ENCODE data around the gene TRMT10B.

TRMT10B gene

DNA sequence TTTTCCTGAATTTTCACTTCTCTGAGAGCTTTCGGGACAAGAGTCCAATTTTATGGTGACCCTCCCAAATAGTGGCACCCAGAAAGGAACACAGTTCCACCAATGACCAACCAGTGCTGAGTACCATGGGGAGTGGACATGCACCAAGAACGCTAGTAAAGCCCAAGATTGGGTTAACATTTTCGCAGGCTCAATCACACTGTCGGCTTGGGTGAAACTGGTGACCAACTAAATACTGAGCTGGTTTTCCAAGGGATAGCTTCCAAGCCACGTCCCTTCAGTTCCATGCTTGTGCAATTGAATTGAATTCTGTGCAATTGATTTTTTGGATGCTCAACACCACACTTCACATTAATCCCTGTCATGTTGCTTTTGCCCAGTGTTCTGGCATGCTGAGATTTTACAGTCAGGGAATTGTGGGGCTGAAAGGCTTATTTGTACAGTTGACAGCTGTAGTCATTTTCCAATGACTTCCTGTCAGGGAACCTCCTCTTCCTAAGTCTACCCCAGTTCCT, 37.6 kb upstream of the TRMT10B start:
- Mint-ChIP-seq H3K9me3 (no peaks in the 10 kb centered on the region), H3K27ac (peak overlapping the region; percentile 17), H3K4me1 (no peaks in the 10 kb centered on the region), H3K27me3 (ENCODE audit: low read depth, poor library complexity) (peaks cover 12% of the 10 kb centered on the region), H3K36me3 (ENCODE audit: low read depth) (no peaks in the 10 kb centered on the region), H3K4me3 (no peak overlapping the region)
- TF ChIP-seq, protein P1, sequence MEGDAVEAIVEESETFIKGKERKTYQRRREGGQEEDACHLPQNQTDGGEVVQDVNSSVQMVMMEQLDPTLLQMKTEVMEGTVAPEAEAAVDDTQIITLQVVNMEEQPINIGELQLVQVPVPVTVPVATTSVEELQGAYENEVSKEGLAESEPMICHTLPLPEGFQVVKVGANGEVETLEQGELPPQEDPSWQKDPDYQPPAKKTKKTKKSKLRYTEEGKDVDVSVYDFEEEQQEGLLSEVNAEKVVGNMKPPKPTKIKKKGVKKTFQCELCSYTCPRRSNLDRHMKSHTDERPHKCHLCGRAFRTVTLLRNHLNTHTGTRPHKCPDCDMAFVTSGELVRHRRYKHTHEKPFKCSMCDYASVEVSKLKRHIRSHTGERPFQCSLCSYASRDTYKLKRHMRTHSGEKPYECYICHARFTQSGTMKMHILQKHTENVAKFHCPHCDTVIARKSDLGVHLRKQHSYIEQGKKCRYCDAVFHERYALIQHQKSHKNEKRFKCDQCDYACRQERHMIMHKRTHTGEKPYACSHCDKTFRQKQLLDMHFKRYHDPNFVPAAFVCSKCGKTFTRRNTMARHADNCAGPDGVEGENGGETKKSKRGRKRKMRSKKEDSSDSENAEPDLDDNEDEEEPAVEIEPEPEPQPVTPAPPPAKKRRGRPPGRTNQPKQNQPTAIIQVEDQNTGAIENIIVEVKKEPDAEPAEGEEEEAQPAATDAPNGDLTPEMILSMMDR (IDR thresholded peaks at IDR 0.05): no peak
- no peak for DNase-seq

DNA sequence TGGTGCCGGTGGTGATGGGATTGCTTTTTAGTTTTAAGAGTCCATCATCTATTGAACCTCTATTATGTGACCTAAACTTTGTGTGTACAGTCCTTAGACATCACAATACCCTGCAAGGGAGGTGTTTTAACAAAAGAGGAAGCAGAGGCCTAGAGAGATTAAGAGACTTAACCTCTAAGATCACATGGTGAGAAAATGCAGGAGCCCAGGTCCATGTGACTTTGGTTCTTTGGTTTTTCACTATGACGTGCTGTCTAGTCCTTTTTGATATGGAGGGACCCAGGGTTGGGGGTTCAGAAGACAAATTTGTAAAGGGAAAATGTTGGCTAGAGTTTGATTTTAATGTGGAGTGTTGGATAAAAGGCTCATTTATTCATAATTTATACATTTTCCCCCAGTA, 34.1 kb upstream of the TRMT10B start:
- H3K4me3 Mint-ChIP-seq: no peak overlapping the region
- no peaks in the 10 kb centered on the region for H3K36me3 Mint-ChIP-seq (ENCODE audit: low read depth)
- no peak for DNase-seq
- H3K4me1 Mint-ChIP-seq: no peaks in the 10 kb centered on the region
- no peaks in the 10 kb centered on the region for H3K9me3 Mint-ChIP-seq
- TF ChIP-seq, protein P1 (IDR thresholded peaks at IDR 0.05): no peak
- no peak overlapping the region for H3K27ac Mint-ChIP-seq
- H3K27me3 Mint-ChIP-seq (ENCODE audit: low read depth, poor library complexity): peaks cover 11% of the 10 kb centered on the region

DNA sequence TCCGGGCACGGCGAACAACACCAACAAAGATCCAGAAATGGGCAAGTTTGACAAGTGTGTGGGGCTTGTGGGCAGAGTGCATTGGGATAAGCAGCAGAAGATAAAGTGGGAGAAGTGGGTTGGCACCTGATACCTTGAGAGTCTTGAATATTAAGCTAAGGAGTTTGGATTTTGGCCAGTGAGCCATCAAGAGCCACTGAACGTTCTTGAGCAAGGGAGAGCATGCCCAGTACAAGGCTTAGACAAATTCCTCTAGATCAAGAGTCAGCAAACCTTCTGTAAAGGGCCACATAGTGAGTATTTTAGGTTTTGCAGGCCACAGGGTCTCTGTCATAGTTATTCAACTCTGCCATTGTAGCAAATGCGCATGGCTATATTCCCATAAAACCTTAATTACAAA, 26.6 kb upstream of the TRMT10B start:
- H3K27ac Mint-ChIP-seq: no peak overlapping the region
- H3K4me1 Mint-ChIP-seq: no peaks in the 10 kb centered on the region
- H3K36me3 Mint-ChIP-seq (ENCODE audit: low read depth): no peaks in the 10 kb centered on the region
- TF ChIP-seq, protein P1 (IDR thresholded peaks at IDR 0.05): no peak
- DNase-seq: no peak
- no peak overlapping the region for H3K4me3 Mint-ChIP-seq
- peaks cover 38% of the 10 kb centered on the region for H3K27me3 Mint-ChIP-seq (ENCODE audit: low read depth, poor library complexity)
- H3K9me3 Mint-ChIP-seq: no peaks in the 10 kb centered on the region

DNA sequence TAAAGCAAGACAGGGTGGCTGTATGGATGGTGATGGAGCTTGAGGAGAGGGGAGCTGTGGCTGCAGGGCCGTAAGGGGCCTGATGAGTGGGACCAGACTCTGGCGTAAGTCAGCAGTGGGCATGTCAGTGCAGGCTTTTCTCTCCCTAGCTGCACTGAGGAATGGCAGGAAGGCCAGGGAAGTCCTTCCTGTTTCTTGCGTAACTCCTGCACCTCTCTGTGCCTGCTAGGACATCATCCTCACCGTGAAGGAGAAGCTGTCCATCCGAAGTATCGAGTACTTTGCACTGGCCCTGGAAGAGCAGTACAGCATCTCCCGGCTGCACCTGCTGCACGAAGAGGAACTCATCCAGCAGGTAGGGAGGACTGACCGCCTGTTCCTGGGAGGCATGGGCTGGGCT, 24.1 kb upstream of the TRMT10B start:
- H3K27me3 Mint-ChIP-seq (ENCODE audit: low read depth, poor library complexity): peaks cover 45% of the 10 kb centered on the region
- DNase-seq: no peak

DNA sequence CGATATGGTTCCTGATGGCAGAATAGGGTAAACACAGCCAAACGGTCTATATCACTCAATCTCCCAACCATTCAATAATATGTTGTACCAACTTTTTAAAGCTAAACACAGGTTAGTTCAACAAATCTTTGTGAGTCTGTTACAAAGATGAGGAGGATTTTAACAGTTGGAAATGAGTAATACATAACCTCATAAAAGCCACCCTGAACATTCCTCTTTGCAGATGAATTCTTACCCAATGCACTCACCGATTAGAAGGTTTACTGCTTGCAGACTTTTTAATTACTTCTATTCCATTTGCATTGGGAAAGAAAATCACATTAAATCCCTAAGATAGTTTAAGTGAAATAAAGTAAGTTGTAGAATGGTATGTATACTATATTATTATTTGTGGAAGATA, 23.3 kb upstream of the TRMT10B start:
- peaks cover 39% of the 10 kb centered on the region for H3K27me3 Mint-ChIP-seq (ENCODE audit: low read depth, poor library complexity)

More for the DNA sequence above, 24.1 kb upstream of the TRMT10B start:
- Mint-ChIP-seq H3K36me3 (ENCODE audit: low read depth) (no peaks in the 10 kb centered on the region), H3K27ac (no peak overlapping the region), H3K9me3 (no peaks in the 10 kb centered on the region), H3K4me1 (no peaks in the 10 kb centered on the region), H3K4me3 (no peak overlapping the region)
- TF ChIP-seq, protein P1 (IDR thresholded peaks at IDR 0.05): no peak

DNA sequence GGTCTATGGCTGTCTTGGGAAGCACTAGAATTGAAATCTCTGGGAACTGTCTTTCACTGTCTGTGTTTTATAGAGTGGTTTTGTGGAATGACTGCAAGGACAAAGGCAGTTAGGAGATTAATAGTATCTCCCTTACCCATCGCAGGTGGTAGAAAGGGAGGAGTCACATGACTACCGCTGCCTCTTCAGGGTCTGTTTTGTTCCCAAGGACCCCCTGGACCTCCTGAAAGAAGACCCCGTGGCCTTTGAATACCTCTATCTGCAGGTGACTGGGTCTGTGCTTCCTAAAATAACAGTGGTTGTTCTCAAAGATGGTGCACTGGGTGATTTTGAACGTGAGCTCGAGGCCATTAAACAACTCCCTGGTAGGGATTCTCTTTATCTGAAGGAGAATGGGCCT, 22.8 kb upstream of the TRMT10B start:
- no peak overlapping the region for H3K4me3 Mint-ChIP-seq
- TF ChIP-seq, protein P1 (IDR thresholded peaks at IDR 0.05): no peak

More for the DNA sequence above, 23.3 kb upstream of the TRMT10B start:
- H3K9me3 Mint-ChIP-seq: no peaks in the 10 kb centered on the region
- H3K27ac Mint-ChIP-seq: no peak overlapping the region
- TF ChIP-seq, protein P1 (IDR thresholded peaks at IDR 0.05): no peak
- no peaks in the 10 kb centered on the region for H3K36me3 Mint-ChIP-seq (ENCODE audit: low read depth)
- no peak overlapping the region for H3K4me3 Mint-ChIP-seq
- no peaks in the 10 kb centered on the region for H3K4me1 Mint-ChIP-seq
- no peak for DNase-seq

More for the DNA sequence above, 22.8 kb upstream of the TRMT10B start:
- Mint-ChIP-seq H3K4me1 (no peaks in the 10 kb centered on the region), H3K27ac (no peak overlapping the region), H3K36me3 (ENCODE audit: low read depth) (no peaks in the 10 kb centered on the region), H3K27me3 (ENCODE audit: low read depth, poor library complexity) (peaks cover 37% of the 10 kb centered on the region), H3K9me3 (no peaks in the 10 kb centered on the region)
- no peak for DNase-seq

Measured in nephron progenitor cell (in vitro differentiated cells).